GM12801 (cell line): ENCODE measurements around the gene TXNDC17.

Experiments
- TF ChIP-seq, protein P1 (sequence below): IDR thresholded peaks from one replicate; pipeline ENCODE4 v1.5.1; 2011; ENCODE audit warnings: control low read depth; ENCODE audit not compliant: insufficient read length; ENCODE audit errors: extremely low read depth

The TXNDC17 gene

DNA sequence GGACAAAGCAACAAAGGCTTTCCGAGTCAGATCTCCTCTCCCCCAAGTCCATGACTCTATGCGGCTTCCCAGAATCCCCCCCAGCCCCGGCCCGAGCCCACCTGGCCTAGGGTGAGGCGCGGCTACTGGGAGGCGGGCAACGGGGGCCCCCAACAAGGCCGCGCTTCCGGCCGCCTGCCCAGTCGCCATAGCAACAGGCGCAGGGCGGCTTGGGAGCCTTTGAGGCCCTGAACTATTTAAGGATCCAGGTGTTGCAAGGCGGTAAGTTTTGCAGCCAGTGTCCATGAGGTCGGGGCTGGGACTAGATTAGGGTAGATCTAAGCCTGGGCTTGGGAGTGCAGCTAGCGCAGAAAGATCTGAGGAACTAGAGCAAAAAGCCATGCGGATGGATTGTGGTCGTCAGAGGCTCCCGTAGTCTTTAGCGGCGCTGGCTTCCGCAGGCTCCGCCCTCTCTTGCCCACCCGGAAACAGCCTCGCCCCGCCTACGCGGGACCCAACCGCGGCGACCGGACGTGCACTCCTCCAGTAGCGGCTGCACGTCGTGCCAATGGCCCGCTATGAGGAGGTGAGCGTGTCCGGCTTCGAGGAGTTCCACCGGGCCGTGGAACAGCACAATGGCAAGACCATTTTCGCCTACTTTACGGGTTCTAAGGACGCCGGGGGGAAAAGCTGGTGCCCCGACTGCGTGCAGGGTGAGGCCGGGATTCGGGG is at the start of gene TXNDC17, which contains the start of gene KIAA0753:
Gene TXNDC17, plus strand, starts transcription at position 525 of the 711 bp plus-strand sequence. Its CDS starts 23 bp downstream, at position 548.
Gene KIAA0753, minus strand, starts transcription at position 176 of the 711 bp plus-strand sequence. CDS start 5,608 bp downstream, outside the sequence.
- TF ChIP-seq, protein P1, sequence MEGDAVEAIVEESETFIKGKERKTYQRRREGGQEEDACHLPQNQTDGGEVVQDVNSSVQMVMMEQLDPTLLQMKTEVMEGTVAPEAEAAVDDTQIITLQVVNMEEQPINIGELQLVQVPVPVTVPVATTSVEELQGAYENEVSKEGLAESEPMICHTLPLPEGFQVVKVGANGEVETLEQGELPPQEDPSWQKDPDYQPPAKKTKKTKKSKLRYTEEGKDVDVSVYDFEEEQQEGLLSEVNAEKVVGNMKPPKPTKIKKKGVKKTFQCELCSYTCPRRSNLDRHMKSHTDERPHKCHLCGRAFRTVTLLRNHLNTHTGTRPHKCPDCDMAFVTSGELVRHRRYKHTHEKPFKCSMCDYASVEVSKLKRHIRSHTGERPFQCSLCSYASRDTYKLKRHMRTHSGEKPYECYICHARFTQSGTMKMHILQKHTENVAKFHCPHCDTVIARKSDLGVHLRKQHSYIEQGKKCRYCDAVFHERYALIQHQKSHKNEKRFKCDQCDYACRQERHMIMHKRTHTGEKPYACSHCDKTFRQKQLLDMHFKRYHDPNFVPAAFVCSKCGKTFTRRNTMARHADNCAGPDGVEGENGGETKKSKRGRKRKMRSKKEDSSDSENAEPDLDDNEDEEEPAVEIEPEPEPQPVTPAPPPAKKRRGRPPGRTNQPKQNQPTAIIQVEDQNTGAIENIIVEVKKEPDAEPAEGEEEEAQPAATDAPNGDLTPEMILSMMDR, result no peak

DNA sequence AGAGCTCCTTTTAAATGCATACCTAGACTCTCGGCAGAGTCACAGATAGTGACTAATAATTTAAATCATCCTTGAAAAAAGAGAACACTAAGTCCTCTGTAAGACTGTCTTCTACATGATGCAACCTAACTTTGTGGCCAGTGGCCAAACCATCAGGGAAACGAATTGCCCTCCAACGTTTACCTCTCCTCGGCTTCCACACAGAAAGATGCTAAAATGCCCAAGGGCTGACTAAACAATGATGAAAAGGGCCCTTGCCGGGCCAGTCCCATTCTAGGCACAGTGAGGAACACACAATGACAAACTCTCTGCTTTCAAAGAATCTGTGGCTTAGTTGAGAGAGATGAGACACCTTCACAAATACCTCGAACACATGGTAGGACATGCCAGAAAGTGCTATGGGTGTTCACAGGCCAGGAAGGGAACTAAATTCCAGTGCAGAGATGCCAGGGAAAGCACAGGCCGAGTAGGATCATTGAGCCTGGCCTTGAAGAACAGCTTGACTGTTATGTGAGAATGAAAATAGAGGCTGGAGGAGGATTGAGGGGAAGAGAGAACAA is 49.2 kb upstream of the TXNDC17 start:
- TF ChIP-seq, protein P1, result no peak

DNA sequence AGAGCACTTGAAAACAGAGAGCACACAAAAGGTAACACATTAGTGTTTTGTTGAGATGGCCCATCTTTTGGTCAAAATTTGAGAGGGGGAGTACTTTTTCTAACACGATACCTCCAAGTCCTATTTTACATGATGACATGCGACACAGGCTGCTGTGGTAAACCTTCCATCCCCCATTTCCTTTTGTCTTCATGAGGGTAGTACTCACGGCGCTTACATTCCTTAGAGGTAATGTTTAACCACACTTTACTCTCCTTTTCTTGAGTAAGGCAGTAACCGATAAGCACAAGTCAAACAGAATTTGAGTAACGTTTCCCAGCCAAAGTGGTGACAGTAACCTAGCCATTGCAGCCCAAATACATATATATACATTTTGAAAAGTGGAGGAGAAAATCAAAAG is 48.7 kb upstream of the TXNDC17 start:
- TF ChIP-seq, protein P1, result no peak

DNA sequence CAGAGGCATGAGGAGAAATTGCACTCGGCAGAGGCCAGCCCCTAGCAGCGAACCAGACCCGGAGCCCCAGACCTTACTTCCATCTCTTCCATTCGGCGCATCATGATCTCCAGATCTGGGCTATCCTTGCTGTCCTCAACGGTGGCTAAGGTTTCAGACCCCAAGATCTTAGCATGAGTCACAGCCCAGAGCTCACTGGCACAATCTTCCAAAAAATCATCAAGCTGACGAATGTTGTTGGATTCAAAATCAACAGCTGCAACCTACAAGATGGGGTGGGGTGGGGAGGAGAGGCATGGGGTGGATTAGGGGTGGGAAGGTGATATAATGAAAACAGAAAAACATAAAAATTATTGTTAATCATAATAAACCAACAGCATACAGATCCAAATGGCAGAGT is 44.8 kb upstream of the TXNDC17 start:
- TF ChIP-seq, protein P1, result no peak

DNA sequence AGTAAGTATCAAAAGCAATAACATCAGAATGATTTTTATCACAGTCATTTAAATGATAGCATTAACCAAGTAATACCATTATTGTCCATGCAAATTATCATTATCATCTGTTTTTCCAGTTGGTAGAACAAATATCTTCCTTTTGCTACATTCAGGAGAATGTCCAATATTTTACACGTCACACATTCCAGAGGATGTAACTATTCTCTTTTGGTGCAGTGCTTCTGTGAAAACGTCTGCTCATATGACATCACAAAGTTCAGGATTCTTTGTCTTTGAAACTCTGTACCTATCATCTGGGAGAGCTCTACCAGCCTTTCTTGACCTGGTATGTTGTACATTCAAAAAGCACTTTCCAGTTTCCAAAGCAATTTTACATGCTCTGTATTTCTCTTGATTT is 44.3 kb upstream of the TXNDC17 start:
- TF ChIP-seq, protein P1, result no peak

DNA sequence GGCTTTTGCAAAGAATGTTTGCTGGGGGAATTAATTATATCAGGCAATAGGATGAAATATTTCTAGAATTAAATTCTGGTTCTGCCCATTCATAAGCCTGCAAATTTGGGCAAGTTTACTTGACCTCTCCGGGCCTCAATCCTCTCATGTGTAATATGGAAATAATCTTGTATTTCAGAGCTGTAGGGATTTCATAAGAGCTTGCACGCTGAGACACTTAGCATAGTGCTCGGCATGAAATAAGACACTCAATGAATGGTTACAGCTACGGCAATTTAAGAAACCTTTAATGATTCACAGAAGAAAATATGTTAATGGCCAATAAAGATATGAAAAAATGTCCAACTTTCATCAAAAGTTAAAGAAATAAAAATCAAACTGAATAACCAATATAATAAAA is 43.9 kb upstream of the TXNDC17 start:
- TF ChIP-seq, protein P1, result no peak

DNA sequence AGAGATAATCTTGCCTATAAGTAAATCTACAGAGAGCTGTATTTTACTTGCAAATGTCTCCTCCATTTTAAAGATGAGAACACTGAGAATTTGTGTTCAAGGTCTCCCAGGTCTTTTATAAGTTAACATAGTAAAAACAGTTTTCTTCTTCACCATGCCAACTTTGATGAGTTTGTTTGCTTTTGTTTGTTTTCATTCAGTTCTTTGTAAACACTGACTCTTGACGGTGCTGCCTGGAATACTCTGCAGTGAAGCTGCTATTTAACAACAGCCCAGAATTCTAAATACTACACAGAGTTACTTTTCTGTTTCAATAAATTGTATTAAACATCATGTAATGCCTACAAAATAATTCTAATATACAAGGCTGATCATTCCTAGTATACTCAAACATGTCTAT is 43.1 kb upstream of the TXNDC17 start:
- TF ChIP-seq, protein P1, result no peak
